MM.1S (cell line): Measurements from ENCODE around the gene SEC31B.

Experiments used
- CTCF ChIP-seq: fragments of 300-600 bp; sonication (generic); IDR thresholded peaks from 2 replicates; pipeline ENCODE4 v1.5.1; 2016; ENCODE audit warnings: antibody characterized with exemption, low read length, mixed read lengths
- EZH2 ChIP-seq: fragments of 300-600 bp; sonication (generic); optimal IDR thresholded peaks from 2 replicates; pipeline ENCODE3; 2017; ENCODE audit warnings: low read depth, mild to moderate bottlenecking, antibody characterized with exemption, low read length, mixed read lengths

GRCh38 chr10:100516847-100517246, 2.8 kb downstream of the SEC31B start:
- TF ChIP-seq CTCF: peak; percentile 40
- no peak for TF ChIP-seq EZH2
